K562 (cell line): ENCODE measurements around the gene PHTF1. TPM values are rescaled to one million over a fixed set of nuclear protein-coding genes. Genes with fewer than 3 reads are reported as not detected.

ENCODE experiments used
- HNRNPK ChIP-seq: fragments of 200-400 bp; formaldehyde crosslinking; IDR thresholded peaks from one replicate; pipeline ENCODE4 v1.6.1; 2018; ENCODE audit warnings: mild to moderate bottlenecking, low read depth, low read length; ENCODE audit not compliant: poor library complexity, severe bottlenecking
- HNRNPUL1 ChIP-seq: fragments of 200-400 bp; formaldehyde crosslinking; IDR thresholded peaks from 2 replicates; pipeline ENCODE4 v1.6.1; 2017; ENCODE audit warnings: low read length
- NFRKB ChIP-seq: fragments of 450-650 bp; IDR thresholded peaks from 2 replicates; pipeline ENCODE4 v1.6.1; 2016; ENCODE audit warnings: low read depth
- TAL1 ChIP-seq: fragments of 450-650 bp; IDR thresholded peaks from 2 replicates; pipeline ENCODE4 v1.6.1; 2016; ENCODE audit warnings: mild to moderate bottlenecking
- ZBTB40 ChIP-seq, 2 experiments: fragments of 450-650 bp in 1 of 2; sonication (generic) in 1 of 2; formaldehyde crosslinking in 1 of 2; IDR thresholded peaks; 2 replicates each; pipeline versions ENCODE4 v1.7.1 to v1.9.0; 2016 to 2022; ENCODE audit warnings: inconsistent platforms in 1 of 2, mild to moderate bottlenecking in 1 of 2, missing genetic modification reagents in 1 of 2
- ZFP30 ChIP-seq: fragments of 250-450 bp; sonication (Bioruptor Pico); IDR thresholded peaks from 2 replicates; pipeline ENCODE4 v1.8.0; 2022; ENCODE audit warnings: moderate library complexity, mild to moderate bottlenecking, inconsistent platforms, borderline replicate concordance
- ZNF507 ChIP-seq: conservative IDR thresholded peaks from 2 replicates; pipeline ENCODE4 v1.6.1; 2017; ENCODE audit warnings: missing genetic modification characterization, missing compliant biosample characterization
- polyA plus RNA-seq, 8 experiments: library from polyadenylated mRNA; depleted of rRNA in 4 of 8; stranded (reverse) in 5 of 8; unstranded in 3 of 8; fragments of >200 nt; fragmentation: Nextera tagmentation in 2 of 8; fragmentation: Illumina TruSeq in 1 of 8; extraction: Ambion mirVana in 2 of 8; extraction: Trizol in 1 of 8; gene quantifications; 2 replicates each; pipeline versions ENCODE4 v1.2.1 to v1.2.3, GENCODE V29; 2011 to 2014; ENCODE audit warnings: inconsistent platforms in 1 of 8, missing spikeins in 1 of 8
- total RNA-seq, 7 experiments: library from RNA; depleted of rRNA in 6 of 7; stranded (reverse); fragments of >200 nt in 6 of 7; fragmentation: Illumina TruSeq in 2 of 7; extraction: Trizol in 2 of 7; gene quantifications; 2 replicates each; pipeline versions ENCODE4 v1.2.1 to v1.2.3, GENCODE V29; 2011 to 2021; ENCODE audit warnings: low replicate concordance in 1 of 7
- TF ChIP-seq, protein P1 (sequence below): fragments of 250-450 bp; sonication (Bioruptor Pico); IDR thresholded peaks from 2 replicates; pipeline ENCODE4 v1.5.1; 2021; ENCODE audit warnings: mild to moderate bottlenecking
- TF ChIP-seq, protein P2 (sequence below), 2 experiments: fragments of 450-650 bp in 1 of 2; sonication (generic) in 1 of 2; formaldehyde crosslinking in 1 of 2; IDR thresholded peaks in 1 of 2; conservative IDR thresholded peaks in 1 of 2; 2 replicates each; pipeline versions ENCODE4 v1.6.1 to v1.8.1; 2016 to 2023; ENCODE audit warnings: mild to moderate bottlenecking in 2 of 2, moderate library complexity in 2 of 2, inconsistent platforms in 1 of 2, missing genetic modification reagents in 1 of 2
- TF ChIP-seq, protein P3 (sequence below): fragments of 450-650 bp; formaldehyde crosslinking; IDR thresholded peaks from 2 replicates; pipeline ENCODE4 v1.4.0; 2020; ENCODE audit warnings: mild to moderate bottlenecking, mixed read lengths

Gene PHTF1
- total and polyA plus RNA-seq, 9 of the 15 experiments (the other 6 are each of a cell fraction or from before 2014, with no cell fraction given), result 8.4 to 36.2 (median 23.0) TPM

GRCh38 chr1:113681596-113682337 is 77.5 kb downstream of the PHTF1 start (continued):
- TF ChIP-seq, protein P1, sequence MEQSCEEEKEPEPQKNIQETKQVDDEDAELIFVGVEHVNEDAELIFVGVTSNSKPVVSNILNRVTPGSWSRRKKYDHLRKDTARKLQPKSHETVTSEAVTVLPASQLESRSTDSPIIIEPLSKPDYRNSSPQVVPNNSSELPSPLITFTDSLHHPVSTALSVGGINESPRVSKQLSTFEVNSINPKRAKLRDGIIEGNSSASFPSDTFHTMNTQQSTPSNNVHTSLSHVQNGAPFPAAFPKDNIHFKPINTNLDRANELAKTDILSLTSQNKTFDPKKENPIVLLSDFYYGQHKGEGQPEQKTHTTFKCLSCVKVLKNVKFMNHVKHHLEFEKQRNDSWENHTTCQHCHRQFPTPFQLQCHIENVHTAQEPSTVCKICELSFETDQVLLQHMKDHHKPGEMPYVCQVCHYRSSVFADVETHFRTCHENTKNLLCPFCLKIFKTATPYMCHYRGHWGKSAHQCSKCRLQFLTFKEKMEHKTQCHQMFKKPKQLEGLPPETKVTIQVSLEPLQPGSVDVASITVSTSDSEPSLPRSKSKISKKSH (CRISPR knock-in tag), result no peak
- TF ChIP-seq ZFP30 (CRISPR knock-in tag) (no peak), ZBTB40 (IDR thresholded peaks at IDR 0.05) (no peak), ZBTB40 (CRISPR knock-in tag; IDR thresholded peaks at IDR 0.05) (no peak), HNRNPUL1 (no peak), TAL1 (0 out of 2 replicates have a peak, but pooled peaks have one; percentile 16), HNRNPK (no peak), ZNF507 (tag) (no peak), NFRKB (no peak)
- TF ChIP-seq, protein P2, sequence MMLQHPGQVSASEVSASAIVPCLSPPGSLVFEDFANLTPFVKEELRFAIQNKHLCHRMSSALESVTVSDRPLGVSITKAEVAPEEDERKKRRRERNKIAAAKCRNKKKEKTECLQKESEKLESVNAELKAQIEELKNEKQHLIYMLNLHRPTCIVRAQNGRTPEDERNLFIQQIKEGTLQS (IDR thresholded peaks at IDR 0.05), result no peak
- TF ChIP-seq, protein P2 (CRISPR knock-in tag; conservative IDR thresholded peaks at IDR 0.05), result no peak
- TF ChIP-seq, protein P3, sequence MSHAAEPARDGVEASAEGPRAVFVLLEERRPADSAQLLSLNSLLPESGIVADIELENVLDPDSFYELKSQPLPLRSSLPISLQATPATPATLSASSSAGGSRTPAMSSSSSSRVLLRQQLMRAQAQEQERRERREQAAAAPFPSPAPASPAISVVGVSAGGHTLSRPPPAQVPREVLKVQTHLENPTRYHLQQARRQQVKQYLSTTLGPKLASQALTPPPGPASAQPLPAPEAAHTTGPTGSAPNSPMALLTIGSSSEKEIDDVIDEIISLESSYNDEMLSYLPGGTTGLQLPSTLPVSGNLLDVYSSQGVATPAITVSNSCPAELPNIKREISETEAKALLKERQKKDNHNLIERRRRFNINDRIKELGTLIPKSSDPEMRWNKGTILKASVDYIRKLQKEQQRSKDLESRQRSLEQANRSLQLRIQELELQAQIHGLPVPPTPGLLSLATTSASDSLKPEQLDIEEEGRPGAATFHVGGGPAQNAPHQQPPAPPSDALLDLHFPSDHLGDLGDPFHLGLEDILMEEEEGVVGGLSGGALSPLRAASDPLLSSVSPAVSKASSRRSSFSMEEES (CRISPR knock-in tag), result no peak
